Astrocyte of the spinal cord (primary cell): ENCODE data around the gene STX4.

Experiments used
- DNase-seq: peaks from one replicate; pipeline ENCODE4 v3.0.0; 2011; ENCODE audit warnings: low read depth, low spot score
- H3K4me3 ChIP-seq: 2 replicates; pipeline ENCODE4 v1.5.1; 2011; ENCODE audit warnings: low read depth, mild to moderate bottlenecking, low read length, moderate library complexity
- in situ Hi-C: cut with HindIII; loops from 2 replicates; pipeline ENCODE4 v1.10.0; 2017; ENCODE audit warnings: low sequenced_read_pairs
- TF ChIP-seq, protein P1 (sequence below): IDR thresholded peaks from 2 replicates; pipeline ENCODE4 v1.5.1; 2012; ENCODE audit warnings: low read depth, mild to moderate bottlenecking, low read length, inconsistent platforms

The STX4 gene

GRCh38 chr16:30987581-30988190 lies 45.7 kb upstream of the STX4 start:
- no peak overlapping the region for H3K4me3 ChIP-seq
- no peak for DNase-seq
- TF ChIP-seq, protein P1, sequence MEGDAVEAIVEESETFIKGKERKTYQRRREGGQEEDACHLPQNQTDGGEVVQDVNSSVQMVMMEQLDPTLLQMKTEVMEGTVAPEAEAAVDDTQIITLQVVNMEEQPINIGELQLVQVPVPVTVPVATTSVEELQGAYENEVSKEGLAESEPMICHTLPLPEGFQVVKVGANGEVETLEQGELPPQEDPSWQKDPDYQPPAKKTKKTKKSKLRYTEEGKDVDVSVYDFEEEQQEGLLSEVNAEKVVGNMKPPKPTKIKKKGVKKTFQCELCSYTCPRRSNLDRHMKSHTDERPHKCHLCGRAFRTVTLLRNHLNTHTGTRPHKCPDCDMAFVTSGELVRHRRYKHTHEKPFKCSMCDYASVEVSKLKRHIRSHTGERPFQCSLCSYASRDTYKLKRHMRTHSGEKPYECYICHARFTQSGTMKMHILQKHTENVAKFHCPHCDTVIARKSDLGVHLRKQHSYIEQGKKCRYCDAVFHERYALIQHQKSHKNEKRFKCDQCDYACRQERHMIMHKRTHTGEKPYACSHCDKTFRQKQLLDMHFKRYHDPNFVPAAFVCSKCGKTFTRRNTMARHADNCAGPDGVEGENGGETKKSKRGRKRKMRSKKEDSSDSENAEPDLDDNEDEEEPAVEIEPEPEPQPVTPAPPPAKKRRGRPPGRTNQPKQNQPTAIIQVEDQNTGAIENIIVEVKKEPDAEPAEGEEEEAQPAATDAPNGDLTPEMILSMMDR: no peak
- in situ Hi-C loops: no loop called here

DNA sequence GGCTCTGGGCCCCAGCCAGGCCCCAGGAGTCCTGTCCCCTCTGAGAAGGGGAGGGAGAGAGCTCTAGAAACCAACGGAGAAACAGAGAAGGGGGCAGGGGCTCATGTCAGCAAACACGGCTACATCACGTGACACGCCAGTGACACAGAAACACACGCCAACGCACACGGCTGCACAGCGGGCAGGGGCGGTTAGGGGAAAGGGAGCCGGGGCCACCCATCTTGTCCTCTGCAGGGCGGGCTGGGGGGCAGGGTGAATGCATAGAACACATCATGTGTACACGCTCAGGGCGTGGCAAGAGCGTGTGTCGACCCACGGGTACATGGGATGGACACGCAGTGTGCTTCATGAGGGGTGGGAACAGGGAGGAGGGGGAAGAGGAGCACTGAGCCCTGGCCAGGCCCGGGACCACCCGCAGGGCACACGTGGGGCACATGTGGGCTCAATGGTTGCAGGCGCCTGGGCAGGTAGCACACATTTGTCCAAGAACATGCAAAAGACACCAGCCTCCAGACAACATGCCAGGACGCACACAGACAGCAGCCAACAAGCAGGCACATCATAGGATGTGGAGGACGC lies 43.8 kb upstream of the STX4 start:
- no peak for DNase-seq
- no peak overlapping the region for H3K4me3 ChIP-seq
- TF ChIP-seq, protein P1: no peak
- in situ Hi-C loops: no loop called here

- TF ChIP-seq, protein P1: no peak
- in situ Hi-C loops: no loop called here
- DNase-seq: no peak
- H3K4me3 ChIP-seq: no peak overlapping the region
These were observed 43.3 kb upstream of the STX4 start for GRCh38 chr16:30990105-30990504.

- TF ChIP-seq, protein P1: no peak
- in situ Hi-C loops: no loop called here
- no peak overlapping the region for H3K4me3 ChIP-seq
- DNase-seq: no peak
These were observed 42.3 kb upstream of the STX4 start for GRCh38 chr16:30991052-30991451.

DNA sequence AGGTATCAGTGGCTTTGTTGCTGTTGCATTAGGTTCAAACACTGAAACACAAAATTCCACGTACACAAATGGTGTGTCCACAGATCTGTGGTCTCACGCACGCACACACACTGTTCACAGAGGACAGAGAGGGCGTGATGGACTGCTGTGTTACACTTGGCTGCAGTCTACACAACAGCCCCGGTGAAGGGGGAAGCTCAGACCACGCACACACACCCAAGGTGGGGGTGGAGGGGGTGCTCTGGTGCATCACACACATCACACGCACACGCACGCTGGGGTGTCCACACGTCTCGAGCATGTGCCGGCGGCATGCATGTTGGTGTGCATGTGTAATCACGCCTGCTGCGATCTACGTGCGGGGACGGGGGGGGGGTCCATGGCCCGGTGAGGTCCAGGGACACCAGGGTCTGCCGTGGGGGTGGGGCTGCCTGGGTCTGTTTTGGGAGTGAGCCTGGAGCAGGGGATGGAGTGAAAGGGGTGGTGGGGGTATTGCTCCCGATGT lies 41.0 kb upstream of the STX4 start:
- TF ChIP-seq, protein P1: no peak
- DNase-seq: no peak
- H3K4me3 ChIP-seq: no peak overlapping the region
- in situ Hi-C loops: no loop called here

DNA sequence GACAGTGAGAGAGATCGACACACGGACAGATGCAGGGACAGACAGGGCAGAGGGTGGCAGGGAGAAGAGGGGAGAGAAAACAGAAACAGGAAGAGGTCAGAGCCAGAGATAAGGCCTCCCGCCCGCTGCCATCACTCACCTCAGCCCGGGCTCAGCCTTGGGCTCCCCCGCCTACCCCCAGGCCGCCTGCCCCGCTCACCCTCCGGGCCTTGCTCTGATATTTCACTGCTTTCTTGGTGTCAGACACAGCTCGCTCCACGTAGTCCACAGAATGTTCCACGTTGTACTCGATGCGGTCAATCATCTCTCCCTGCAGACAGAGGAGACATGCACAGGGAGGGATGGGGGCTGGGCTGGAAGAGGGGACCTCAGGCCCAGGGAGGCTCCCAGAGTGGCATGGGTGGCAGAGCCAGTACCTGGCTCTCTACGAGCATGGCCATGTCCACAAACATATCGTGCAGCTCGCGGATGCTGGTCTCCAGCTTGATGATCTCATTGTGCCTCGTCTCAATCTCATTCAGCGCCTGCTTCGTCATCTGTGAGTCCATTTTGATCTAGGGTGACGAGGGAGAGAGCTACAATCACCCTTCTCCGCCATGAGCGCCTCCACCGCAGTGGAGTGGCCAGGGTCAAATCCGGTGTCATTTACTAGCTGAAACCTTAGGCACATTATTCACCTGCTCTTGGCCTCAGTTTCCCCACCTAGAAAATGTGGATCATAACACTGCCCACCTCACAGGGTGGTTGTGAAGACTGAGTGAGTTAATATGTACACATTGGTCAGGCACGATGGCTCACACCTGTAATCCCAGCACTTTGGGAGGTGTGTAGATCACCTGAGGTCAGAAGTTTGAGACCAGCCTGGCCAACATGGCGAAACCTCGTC lies 40.2 kb upstream of the STX4 start:
- TF ChIP-seq, protein P1: no peak
- no peak overlapping the region for H3K4me3 ChIP-seq
- no peak for DNase-seq
- in situ Hi-C loops: no loop called here
